WTC11 (cell line): ENCODE measurements around the gene RPUSD4. TPM values are rescaled to one million over a fixed set of nuclear protein-coding genes. Genes with fewer than 3 reads are reported as not detected.

Experiments used
- ATAC-seq: fragments of 200-7000 bp; cut with Tn5 transposase; 2 replicates; pipeline ENCODE4 v1.10.0; 2021; ENCODE audit warnings: mild to moderate bottlenecking, moderate library complexity
- CTCF ChIA-PET: fragments of 300-600 bp; sonication (Branson Sonifier 250); formaldehyde crosslinking; loops from one replicate; lab custom pipeline; 2021; ENCODE audit warnings: antibody characterized with exemption; lab: Charles Lee
- POLR2A ChIA-PET: fragments of 350-600 bp; sonication (Branson Sonifier 250); formaldehyde crosslinking; loops from one replicate; lab custom pipeline; 2021; ENCODE audit warnings: antibody characterized with exemption; lab: Charles Lee
- DNase-seq: peaks from one replicate; pipeline ENCODE4 v3.0.0; 2021; ENCODE audit warnings: low spot score
- H3K27ac Mint-ChIP-seq: 2 replicates; pipeline ENCODE4 v1.8.0; 2021; ENCODE audit warnings: mixed read lengths
- H3K27me3 Mint-ChIP-seq: 2 replicates; pipeline ENCODE4 v1.8.0; 2021; ENCODE audit warnings: low read depth, mild to moderate bottlenecking, moderate library complexity, mixed read lengths
- H3K36me3 Mint-ChIP-seq: 2 replicates; pipeline ENCODE4 v1.8.0; 2021; ENCODE audit warnings: mixed read lengths
- H3K4me1 Mint-ChIP-seq: 2 replicates; pipeline ENCODE4 v1.8.0; 2022; ENCODE audit warnings: mixed read lengths
- H3K4me3 Mint-ChIP-seq: 2 replicates; pipeline ENCODE4 v1.8.0; 2021; ENCODE audit warnings: mild to moderate bottlenecking, moderate library complexity, mixed read lengths
- H3K9me3 Mint-ChIP-seq: 2 replicates; pipeline ENCODE4 v1.8.0; 2021; ENCODE audit warnings: mixed read lengths
- CREB1 ChIP-seq: sonication (generic); formaldehyde crosslinking; IDR thresholded peaks from 2 replicates; pipeline ENCODE4 v1.8.0; 2023; ENCODE audit warnings: mild to moderate bottlenecking, missing genetic modification reagents
- CTCF ChIP-seq: fragments of 200-600 bp; IDR thresholded peaks from 2 replicates; pipeline ENCODE4 v1.8.0; 2022; ENCODE audit warnings: antibody characterized with exemption
- JUN ChIP-seq: sonication (generic); formaldehyde crosslinking; IDR thresholded peaks from 2 replicates; pipeline ENCODE4 v1.8.0; 2023; ENCODE audit warnings: mild to moderate bottlenecking, missing genetic modification reagents
- KAT7 ChIP-seq: sonication (generic); formaldehyde crosslinking; IDR thresholded peaks from 2 replicates; pipeline ENCODE4 v1.8.1; 2023; ENCODE audit warnings: missing genetic modification reagents, mild to moderate bottlenecking, borderline replicate concordance
- MAX ChIP-seq: sonication (generic); formaldehyde crosslinking; IDR thresholded peaks from 2 replicates; pipeline ENCODE4 v1.8.0; 2022; ENCODE audit warnings: mild to moderate bottlenecking, missing genetic modification reagents
- MYBL2 ChIP-seq: sonication (generic); formaldehyde crosslinking; IDR thresholded peaks from 2 replicates; pipeline ENCODE4 v1.8.1; 2023; ENCODE audit warnings: mild to moderate bottlenecking, moderate library complexity, missing genetic modification reagents
- NFATC4 ChIP-seq: fragments of 250-450 bp; sonication (Bioruptor Pico); IDR thresholded peaks from 2 replicates; pipeline ENCODE4 v1.9.0; 2021; ENCODE audit warnings: mild to moderate bottlenecking
- NR2C2 ChIP-seq: sonication (generic); formaldehyde crosslinking; IDR thresholded peaks from 2 replicates; pipeline ENCODE4 v1.8.0; 2022; ENCODE audit warnings: mild to moderate bottlenecking, missing genetic modification reagents
- PREB ChIP-seq: sonication (generic); formaldehyde crosslinking; IDR thresholded peaks from 2 replicates; pipeline ENCODE4 v1.8.1; 2022; ENCODE audit warnings: mild to moderate bottlenecking, missing genetic modification reagents, moderate library complexity, borderline replicate concordance
- RELA ChIP-seq: sonication (generic); formaldehyde crosslinking; IDR thresholded peaks from 2 replicates; pipeline ENCODE4 v1.8.1; 2022; ENCODE audit warnings: missing genetic modification reagents, mild to moderate bottlenecking, borderline replicate concordance
- STAT6 ChIP-seq: sonication (generic); formaldehyde crosslinking; conservative IDR thresholded peaks from 2 replicates; pipeline ENCODE4 v1.8.1; 2023; ENCODE audit warnings: mild to moderate bottlenecking, low read depth, missing genetic modification reagents, moderate library complexity
- USF1 ChIP-seq: sonication (generic); formaldehyde crosslinking; IDR thresholded peaks from 2 replicates; pipeline ENCODE4 v1.8.0; 2022; ENCODE audit warnings: mild to moderate bottlenecking, missing genetic modification reagents
- ZNF121 ChIP-seq: sonication (generic); formaldehyde crosslinking; IDR thresholded peaks from 2 replicates; pipeline ENCODE4 v1.8.0; 2023; ENCODE audit warnings: missing genetic modification reagents
- ZNF423 ChIP-seq: fragments of 250-450 bp; sonication (Bioruptor Pico); IDR thresholded peaks from 2 replicates; pipeline ENCODE4 v2.1.2; 2022; ENCODE audit warnings: mild to moderate bottlenecking, moderate library complexity
- ZNF512 ChIP-seq: sonication (generic); formaldehyde crosslinking; IDR thresholded peaks from 2 replicates; pipeline ENCODE4 v1.8.1; 2022; ENCODE audit warnings: missing genetic modification reagents, borderline replicate concordance
- ZNF532 ChIP-seq: fragments of 250-450 bp; sonication (Bioruptor Pico); IDR thresholded peaks from 2 replicates; pipeline ENCODE4 v1.9.0; 2021; ENCODE audit warnings: mild to moderate bottlenecking, borderline replicate concordance
- ZSCAN18 ChIP-seq: fragments of 250-450 bp; sonication (Bioruptor Pico); IDR thresholded peaks from 2 replicates; pipeline ENCODE4 v2.1.2; 2022; ENCODE audit warnings: mild to moderate bottlenecking, moderate library complexity
- total RNA-seq: library from RNA; stranded (reverse); gene quantifications from 3 replicates; pipeline ENCODE4 v1.2.3, GENCODE V29; 2021

RPUSD4 gene
- total RNA-seq, 1 experiment from 2014 or later = 46.6 TPM

- no peak for TF ChIP-seq KAT7
- TF ChIP-seq ZSCAN18 = no peak
- no peak for TF ChIP-seq CREB1
- TF ChIP-seq ZNF121 (CRISPR knock-in tag) = no peak
Observed at GRCh38 chr11:126181939-126182730, 29.3 kb downstream of the RPUSD4 start (continued).

GRCh38 chr11:126176853-126177470 is 34.5 kb downstream of the RPUSD4 start:
- H3K27me3 Mint-ChIP-seq = no peaks in the 10 kb centered on the region
- peaks cover 7% of the 10 kb centered on the region for H3K9me3 Mint-ChIP-seq
- POLR2A ChIA-PET = no interaction called here
- no peaks in the 10 kb centered on the region for H3K4me1 Mint-ChIP-seq
- H3K4me3 Mint-ChIP-seq = no peak overlapping the region
- DNase-seq (no peak), ATAC-seq (no peak)
- CTCF ChIA-PET = no interaction called here
- TF ChIP-seq CTCF (no peak), RELA (no peak), NFATC4 (CRISPR knock-in tag) (no peak), MYBL2 (CRISPR knock-in tag) (no peak)
- H3K27ac Mint-ChIP-seq = no peak overlapping the region
- H3K36me3 Mint-ChIP-seq = peaks cover 3% of the 10 kb centered on the region; the same call in 1 of the 2 replicates

- Mint-ChIP-seq H3K9me3 (peaks cover 3% of the 10 kb centered on the region), H3K4me1 (no peaks in the 10 kb centered on the region), H3K4me3 (no peak overlapping the region), H3K36me3 (peaks cover 3% of the 10 kb centered on the region; the same call in 1 of the 2 replicates), H3K27me3 (no peaks in the 10 kb centered on the region), H3K27ac (no peak overlapping the region; the same call in 1 of the 2 replicates)
- DNase-seq (no peak), ATAC-seq (no peak)
- POLR2A ChIA-PET = no interaction called here
- CTCF ChIA-PET = no interaction called here
- TF ChIP-seq ZNF423 (CRISPR knock-in tag) (no peak), USF1 (CRISPR knock-in tag) (no peak), CREB1 (no peak), MAX (CRISPR knock-in tag) (no peak), NR2C2 (CRISPR knock-in tag) (no peak), ZNF532 (no peak), ZNF512 (CRISPR knock-in tag) (no peak), STAT6 (CRISPR knock-in tag) (no peak), PREB (CRISPR knock-in tag) (no peak), JUN (no peak)
Observed at GRCh38 chr11:126175393-126175792, 36.1 kb downstream of the RPUSD4 start.
